GM15510 (cell line): Measurements from ENCODE around the gene HSD3B7.

ENCODE experiments used
- POLR2A ChIP-seq: IDR thresholded peaks from 3 replicates; pipeline ENCODE4 v1.6.1; 2011; ENCODE audit warnings: borderline replicate concordance; ENCODE audit not compliant: insufficient read length; ENCODE audit errors: extremely low read depth

The HSD3B7 gene

GRCh38 chr16:30951750-30952149, 33.3 kb upstream of the HSD3B7 start:
- TF ChIP-seq POLR2A = no peak

- peak; percentile 6 for TF ChIP-seq POLR2A
Observed at GRCh38 chr16:30953111-30953510, 31.9 kb upstream of the HSD3B7 start.

- no peak for TF ChIP-seq POLR2A
Observed at GRCh38 chr16:30953511-30954124, 31.4 kb upstream of the HSD3B7 start.

GRCh38 chr16:30954993-30955392, 30.0 kb upstream of the HSD3B7 start:
- no peak for TF ChIP-seq POLR2A

- peak; percentile 30 for TF ChIP-seq POLR2A
Observed at GRCh38 chr16:30956601-30957455, 28.2 kb upstream of the HSD3B7 start.

- peak; percentile 30 for TF ChIP-seq POLR2A
Observed at GRCh38 chr16:30957456-30958174, 27.4 kb upstream of the HSD3B7 start, which contains the start of gene SETD1A. SETD1A (plus strand) TSS chr16:30957754; CDS start chr16:30958732, 978 bp downstream.

GRCh38 chr16:30958175-30959079, 26.6 kb upstream of the HSD3B7 start:
- TF ChIP-seq POLR2A = no peak

- TF ChIP-seq POLR2A = no peak
Observed at GRCh38 chr16:30961384-30961783, 23.6 kb upstream of the HSD3B7 start.

- no peak for TF ChIP-seq POLR2A
Observed at GRCh38 chr16:30963925-30964511, 21.0 kb upstream of the HSD3B7 start.

- no peak for TF ChIP-seq POLR2A
Observed at GRCh38 chr16:30964574-30965226, 20.3 kb upstream of the HSD3B7 start.

GRCh38 chr16:30965436-30965835, 19.6 kb upstream of the HSD3B7 start:
- TF ChIP-seq POLR2A = no peak

- TF ChIP-seq POLR2A = peak; percentile 12
Observed at GRCh38 chr16:30966033-30966619, 18.9 kb upstream of the HSD3B7 start.

GRCh38 chr16:30967795-30968194, 17.2 kb upstream of the HSD3B7 start:
- TF ChIP-seq POLR2A = no peak

GRCh38 chr16:30969246-30969842, 15.7 kb upstream of the HSD3B7 start:
- no peak for TF ChIP-seq POLR2A
